PC-9 (cell line): Measurements from ENCODE around the gene BACH1. TPM values are rescaled to one million over a fixed set of nuclear protein-coding genes. Genes with fewer than 3 reads are reported as not detected.

ENCODE experiments used
- BruUV-seq: library from RNA; stranded (reverse); fragments of 400-500 nt; replicated peaks from 2 replicates; lab custom pipeline; 2021; lab: Mats Ljungman, UMichigan
- CTCF ChIA-PET: fragments of 300-600 bp; sonication (Branson Sonifier 250); formaldehyde crosslinking; loops from one replicate; lab custom pipeline; 2022; ENCODE audit warnings: antibody characterized with exemption; lab: Charles Lee
- POLR2A ChIA-PET: fragments of 300-600 bp; sonication (Branson Sonifier 250); formaldehyde crosslinking; loops from one replicate; lab custom pipeline; 2022; ENCODE audit warnings: antibody characterized with exemption; ENCODE audit not compliant: unreplicated experiment; lab: Charles Lee
- DNase-seq, 2 experiments: peaks; one replicate each; pipeline versions ENCODE4 v3.0.0 to v3.0.0-alpha.2; 2015 to 2022; ENCODE audit warnings: mixed read lengths in 1 of 2
- H2AFZ ChIP-seq: fragments of 200-600 bp; sonication (generic); 2 replicates; pipeline ENCODE4 v1.8.1; 2017; ENCODE audit warnings: antibody characterized with exemption
- H3F3A ChIP-seq: fragments of 200-600 bp; sonication (generic); 2 replicates; pipeline ENCODE4 v1.8.1; 2017; ENCODE audit warnings: antibody characterized with exemption, mild to moderate bottlenecking, low read depth; ENCODE audit not compliant: insufficient read depth
- H3K27ac ChIP-seq: fragments of 200-600 bp; sonication (generic); 2 replicates; pipeline ENCODE4 v1.6.1; 2016; ENCODE audit warnings: mixed run types
- H3K27me3 ChIP-seq: fragments of 200-600 bp; sonication (generic); 2 replicates; pipeline ENCODE4 v1.6.1; 2016; ENCODE audit warnings: low read depth, mixed run types; ENCODE audit not compliant: insufficient read depth
- H3K36me3 ChIP-seq: fragments of 200-600 bp; sonication (generic); 2 replicates; pipeline ENCODE4 v1.6.1; 2016; ENCODE audit warnings: low read depth, mixed run types
- H3K4me1 ChIP-seq: fragments of 200-600 bp; sonication (generic); replicated peaks from 2 replicates; pipeline ENCODE4 v1.6.1; 2016; ENCODE audit warnings: mixed run types; ENCODE audit not compliant: insufficient read depth
- H3K4me2 ChIP-seq: fragments of 200-600 bp; sonication (generic); 2 replicates; pipeline ENCODE4 v1.6.1; 2017; ENCODE audit warnings: mixed run types
- H3K4me3 ChIP-seq: fragments of 200-600 bp; sonication (generic); 2 replicates; pipeline ENCODE4 v1.6.1; 2016; ENCODE audit warnings: mixed run types
- H3K79me2 ChIP-seq: fragments of 200-600 bp; sonication (generic); 2 replicates; pipeline ENCODE4 v1.6.1; 2017; ENCODE audit warnings: low read depth, mixed run types
- H3K9me2 ChIP-seq: fragments of 200-600 bp; sonication (generic); 2 replicates; pipeline ENCODE4 v1.8.1; 2017; ENCODE audit warnings: mild to moderate bottlenecking; ENCODE audit not compliant: insufficient read depth
- H3K9me3 ChIP-seq: fragments of 200-600 bp; sonication (generic); 2 replicates; pipeline ENCODE4 v1.8.1; 2016; ENCODE audit warnings: low read depth; ENCODE audit not compliant: insufficient read depth
- H4K20me1 ChIP-seq: fragments of 200-600 bp; sonication (generic); 2 replicates; pipeline ENCODE4 v1.8.1; 2017; ENCODE audit not compliant: insufficient read depth
- CTCF ChIP-seq: fragments of 200-600 bp; sonication (generic); conservative IDR thresholded peaks from 2 replicates; pipeline ENCODE4 v1.6.1; 2017; ENCODE audit warnings: mixed run types, antibody characterized with exemption, mild to moderate bottlenecking, moderate library complexity
- EZH2 ChIP-seq: fragments of 200-600 bp; sonication (generic); IDR thresholded peaks from 2 replicates; pipeline ENCODE4 v1.8.0; 2017; ENCODE audit warnings: antibody characterized with exemption, low read depth
- intact Hi-C: fragments of 100-400 bp; cut with micrococcal nuclease; formaldehyde crosslinking; loops from one replicate; pipeline ENCODE4 v1.10.0; 2022; ENCODE audit not compliant: unreplicated experiment
- total RNA-seq: library from RNA; stranded (reverse); gene quantifications from 2 replicates; pipeline ENCODE4 v1.2.3, GENCODE V29; 2021

BACH1 gene
- total RNA-seq, 1 experiment from 2014 or later = 39.9 TPM

- no peaks in the 10 kb centered on the region for H3K4me1 ChIP-seq
- POLR2A ChIA-PET = no interaction called here
- no peak overlapping the region for H3K4me3 ChIP-seq
- peaks cover 31% of the 10 kb centered on the region for H3K36me3 ChIP-seq
- CTCF ChIA-PET = no interaction called here
- TF ChIP-seq EZH2 (no peak), CTCF (no peak)
- H2AFZ ChIP-seq = no peak overlapping the region
- H3F3A ChIP-seq = peaks cover 26% of the 10 kb centered on the region
- peaks cover 78% of the 10 kb centered on the region for H3K79me2 ChIP-seq
- H4K20me1 ChIP-seq = peaks cover 18% of the 10 kb centered on the region
- no peak for DNase-seq
- no peaks in the 10 kb centered on the region for H3K9me2 ChIP-seq
- no peaks in the 10 kb centered on the region for H3K9me3 ChIP-seq
- H3K4me2 ChIP-seq = no peak overlapping the region
- H3K27ac ChIP-seq = no peak overlapping the region
- intact Hi-C loops = no loop called here
- no peaks in the 10 kb centered on the region for H3K27me3 ChIP-seq
- no TSS peak for BruUV-seq
Measured at GRCh38 chr21:29333406-29333805, 34.7 kb downstream of the BACH1 start.

- peaks cover 79% of the 10 kb centered on the region for H3K79me2 ChIP-seq
- H3K9me3 ChIP-seq = no peaks in the 10 kb centered on the region
- POLR2A ChIA-PET = no interaction called here
Measured at GRCh38 chr21:29334717-29335428, 36.2 kb downstream of the BACH1 start.

GRCh38 chr21:29335720-29336119, 37.0 kb downstream of the BACH1 start:
- no peaks in the 10 kb centered on the region for H3K9me3 ChIP-seq
- H3K4me3 ChIP-seq = no peak overlapping the region
- TF ChIP-seq CTCF (no peak), EZH2 (no peak)
- H3K27me3 ChIP-seq = no peaks in the 10 kb centered on the region
- ChIA-PET POLR2A (no interaction called here), CTCF (no interaction called here)
- no peak overlapping the region for H3K27ac ChIP-seq
- H4K20me1 ChIP-seq = peaks cover 18% of the 10 kb centered on the region
- H3K4me1 ChIP-seq = no peaks in the 10 kb centered on the region
- H3K36me3 ChIP-seq = peaks cover 26% of the 10 kb centered on the region
- H3K79me2 ChIP-seq = peaks cover 84% of the 10 kb centered on the region
- H3F3A ChIP-seq = peaks cover 26% of the 10 kb centered on the region
- no peak for DNase-seq
- H3K4me2 ChIP-seq = no peak overlapping the region
- intact Hi-C loops = no loop called here
- H3K9me2 ChIP-seq = no peaks in the 10 kb centered on the region
- no peak overlapping the region for H2AFZ ChIP-seq
- BruUV-seq = no TSS peak

More at GRCh38 chr21:29334717-29335428, 36.2 kb downstream of the BACH1 start:
- peaks cover 18% of the 10 kb centered on the region for H4K20me1 ChIP-seq
- H3F3A ChIP-seq = peaks cover 26% of the 10 kb centered on the region
- peaks cover 19% of the 10 kb centered on the region for H3K36me3 ChIP-seq
- intact Hi-C loops = no loop called here
- no TSS peak for BruUV-seq
- CTCF ChIA-PET = no interaction called here
- no peaks in the 10 kb centered on the region for H3K9me2 ChIP-seq
- no peak overlapping the region for H2AFZ ChIP-seq
- DNase-seq = no peak
- no peak for TF ChIP-seq EZH2
- TF ChIP-seq CTCF = no peak
- H3K27me3 ChIP-seq = no peaks in the 10 kb centered on the region
- no peaks in the 10 kb centered on the region for H3K4me1 ChIP-seq
- H3K27ac ChIP-seq = no peak overlapping the region
- no peak overlapping the region for H3K4me3 ChIP-seq
- H3K4me2 ChIP-seq = no peak overlapping the region
